SIG-M5 treated with dmso at 0.1 percent for 504 hours (cell line): Measurements from ENCODE around the gene IFT22.
A peak's percentile ranks its signal among the peaks of the same experiment; 100 is the strongest.
"Not testable (repeated sequence)": the region's sequence is repeated elsewhere in the genome, so short reads cannot be mapped to it uniquely, and the experiment has no call there.

Source experiments
- DNase-seq: peaks from one replicate; lab custom pipeline; 2025; ENCODE audit not compliant: unreplicated experiment; lab: John Stamatoyannopoulos, UW

The IFT22 gene

DNA sequence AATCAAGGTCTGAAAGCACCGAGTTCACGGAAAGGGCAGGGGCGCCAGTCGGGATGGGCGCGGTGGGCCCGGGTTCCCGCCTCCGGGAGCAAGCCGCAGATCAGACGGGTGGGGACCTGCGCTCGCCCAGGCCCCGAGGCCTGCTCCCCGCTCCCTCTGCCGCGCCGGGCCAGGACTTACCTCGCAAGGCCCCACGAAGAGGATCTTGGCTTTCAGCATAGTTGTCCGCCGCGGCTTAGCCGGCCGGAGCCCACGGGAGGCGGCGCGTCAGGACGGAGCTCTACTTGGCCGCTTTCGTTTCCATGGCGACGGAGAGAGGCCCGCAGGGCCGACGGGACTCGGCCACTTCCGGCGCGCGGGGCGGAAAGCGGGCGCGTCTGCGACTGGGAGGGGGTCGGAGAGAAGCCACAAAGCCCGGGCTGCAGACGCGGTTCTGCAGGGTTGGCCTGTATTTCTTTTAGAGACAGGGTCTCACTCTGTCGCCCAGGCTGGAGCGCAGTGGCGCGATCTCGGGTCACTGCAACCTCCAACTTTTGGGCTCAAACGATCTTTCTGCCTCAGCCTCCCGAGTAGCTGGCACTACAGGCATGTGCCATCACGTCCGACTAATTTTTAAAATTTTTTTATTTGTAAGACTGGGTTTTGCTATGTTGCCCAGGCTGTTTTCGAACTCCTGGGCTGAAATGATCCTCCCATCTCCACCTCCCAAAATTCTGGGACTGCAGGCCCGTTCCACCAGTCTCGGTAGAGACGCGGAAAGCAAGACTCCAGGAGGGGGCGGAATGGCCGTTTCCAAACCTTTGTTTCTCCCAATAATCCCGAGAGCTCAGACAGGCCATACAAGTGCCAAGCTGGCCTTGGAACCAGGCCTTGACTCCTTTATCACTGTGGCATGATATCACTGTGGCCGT is at the start of gene IFT22:
Gene IFT22 (minus strand): TSS at position 322 of the 911 bp plus-strand sequence. CDS start 103 bp downstream, at position 219.
- DNase-seq = peak; percentile 80

DNA sequence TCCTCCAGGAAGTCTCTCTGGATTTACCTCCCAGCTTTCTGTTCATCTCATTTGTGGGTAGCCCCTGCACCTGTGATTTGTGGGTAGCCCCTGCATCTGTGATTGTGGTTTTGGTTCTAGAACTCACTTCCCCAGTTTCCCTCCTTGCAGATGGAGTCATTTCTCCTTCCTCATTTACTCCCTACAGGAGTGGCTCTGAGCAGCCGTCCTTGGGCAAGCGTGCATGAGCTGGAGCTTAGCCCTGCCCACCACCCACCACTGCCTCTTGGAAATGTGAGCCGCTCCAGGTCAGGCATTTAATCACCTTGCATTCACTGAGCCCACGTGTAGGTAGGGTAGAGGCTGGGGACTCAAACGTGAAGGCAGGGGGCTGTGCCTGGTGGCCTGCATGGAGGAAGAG is 49.2 kb upstream of the IFT22 start:
- DNase-seq = no peak

DNA sequence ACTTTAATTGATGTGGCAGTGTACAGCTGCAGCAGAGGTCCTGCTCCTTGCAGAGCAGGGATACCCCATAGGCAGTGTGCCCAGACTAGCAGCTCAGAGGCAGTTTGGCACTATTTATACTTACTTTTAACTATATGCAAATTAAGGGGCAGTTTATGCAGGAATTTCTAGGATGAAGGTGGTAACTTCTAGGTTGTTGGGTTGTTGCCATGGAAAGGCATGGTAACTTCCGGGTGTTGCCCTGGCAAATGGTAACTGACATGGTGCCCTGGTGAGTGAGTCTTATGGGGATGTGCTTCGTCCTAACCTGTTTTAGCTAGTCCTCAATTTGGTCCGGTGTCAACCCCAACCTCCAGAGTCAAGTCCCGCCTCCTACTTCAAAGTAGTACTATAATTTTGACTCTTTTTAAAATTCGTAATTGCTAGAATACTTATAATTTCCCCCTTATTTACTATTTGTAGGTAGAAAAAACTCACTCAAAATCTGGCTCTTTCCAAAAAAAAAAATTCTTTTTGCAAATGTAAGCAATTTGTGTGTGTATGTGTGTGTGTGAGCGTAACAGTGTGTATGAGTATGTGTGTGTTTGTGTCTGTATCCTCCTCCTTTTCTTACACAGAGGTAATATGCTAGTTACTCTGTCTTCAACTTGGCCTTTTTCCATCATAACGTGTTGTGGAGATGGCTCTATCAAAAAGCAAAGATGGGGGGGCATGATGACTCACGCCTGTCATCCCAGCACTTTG is 47.0 kb upstream of the IFT22 start:
- no peak for DNase-seq

DNA sequence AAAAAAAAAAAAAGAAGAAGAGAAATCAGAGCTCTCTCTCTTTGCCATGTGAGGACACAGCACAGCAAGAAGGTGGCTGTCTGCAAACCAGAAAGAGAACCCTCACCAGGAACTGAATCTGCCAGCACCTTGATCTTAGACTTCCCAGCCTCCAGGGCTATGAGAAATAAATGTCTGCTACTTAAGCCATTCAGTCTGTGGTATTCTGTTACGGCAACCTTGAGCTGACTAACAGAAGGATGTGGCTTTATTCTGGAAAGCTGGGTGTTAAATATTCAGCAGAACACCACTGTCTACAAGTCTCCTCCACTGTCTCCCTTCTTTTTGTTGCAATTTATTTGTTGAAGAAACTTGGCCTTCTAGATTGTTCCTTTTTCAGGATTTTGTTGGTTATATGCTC is 46.1 kb upstream of the IFT22 start:
- no peak for DNase-seq

DNA sequence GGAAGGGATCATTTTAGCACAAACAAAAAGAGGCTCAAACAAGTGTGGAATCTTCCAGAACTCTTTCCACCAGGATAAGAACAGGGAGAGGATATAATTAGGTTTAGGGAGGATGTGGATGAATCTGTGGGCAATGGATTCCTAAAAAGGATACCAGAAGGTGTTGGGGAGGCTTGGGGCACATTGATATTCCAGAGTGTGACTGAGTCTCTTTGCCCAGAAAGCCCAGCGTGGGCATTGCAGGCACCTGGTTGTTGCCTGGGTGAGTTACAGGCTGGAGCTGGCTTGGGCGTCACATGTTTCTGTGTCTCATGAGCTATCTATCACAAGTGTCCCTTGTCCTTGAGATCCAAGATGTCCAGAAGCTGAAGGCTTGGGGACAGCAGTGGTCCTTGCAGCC is 44.3 kb upstream of the IFT22 start:
- DNase-seq = no peak

DNA sequence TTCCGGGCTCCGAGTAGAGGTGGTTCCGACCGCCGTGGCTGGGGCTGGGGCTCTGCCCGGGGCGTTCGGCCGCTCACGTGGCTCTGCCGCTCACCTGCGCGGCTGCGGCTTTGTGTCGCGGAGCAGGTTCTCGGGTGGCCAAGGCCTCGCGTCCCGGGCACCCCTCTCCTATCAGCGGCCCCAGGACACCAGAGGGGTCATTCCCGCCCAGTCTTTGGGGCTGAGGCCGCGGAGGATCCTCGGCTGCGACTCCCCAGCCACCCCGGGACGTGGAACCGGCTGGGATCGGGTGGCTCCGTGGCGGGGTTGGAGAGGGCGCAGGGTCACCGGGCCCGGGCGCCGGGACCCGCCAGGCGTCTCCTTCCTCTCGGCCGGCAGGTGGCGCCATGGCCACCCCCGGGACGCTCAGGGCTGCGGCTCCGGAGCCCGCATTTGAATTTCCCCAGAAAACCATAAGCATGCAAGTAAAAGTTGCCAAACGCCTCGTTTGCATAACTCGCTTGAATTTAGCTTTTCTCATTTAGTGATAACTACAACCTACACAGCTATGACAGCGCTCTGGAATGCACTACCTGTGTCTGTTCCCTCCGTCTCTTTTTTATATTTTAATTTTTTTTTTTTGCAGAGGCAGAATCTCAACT is 42.2 kb upstream of the IFT22 start:
- DNase-seq = peak; percentile 70

DNA sequence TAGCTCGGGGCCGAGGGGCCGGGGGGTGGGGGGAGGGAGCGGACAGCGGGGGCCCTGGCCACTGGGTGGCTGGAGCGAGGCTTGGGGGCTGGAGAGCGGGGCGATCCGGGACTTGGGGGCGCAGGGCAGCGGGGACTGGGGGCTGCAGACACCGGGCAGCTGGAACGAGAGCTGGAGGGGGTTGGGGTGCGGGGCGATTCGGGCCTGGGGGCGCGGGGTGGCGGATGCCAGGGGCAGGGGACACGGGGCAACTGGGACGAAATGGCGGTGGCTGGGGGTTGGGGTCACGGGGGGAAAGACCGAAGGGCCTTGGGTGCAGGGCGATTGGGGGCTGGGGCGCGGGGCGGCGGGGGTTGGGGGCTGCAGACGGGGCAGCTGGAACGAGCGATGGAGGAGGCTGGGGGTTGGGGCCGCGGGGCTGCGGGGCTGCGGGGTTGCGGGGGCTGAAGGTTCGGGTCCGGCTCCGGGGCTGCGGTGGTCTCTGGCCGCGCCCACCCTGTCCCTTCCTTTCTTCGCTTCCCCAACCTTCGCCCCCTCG is 41.7 kb upstream of the IFT22 start:
- DNase-seq = no peak

DNA sequence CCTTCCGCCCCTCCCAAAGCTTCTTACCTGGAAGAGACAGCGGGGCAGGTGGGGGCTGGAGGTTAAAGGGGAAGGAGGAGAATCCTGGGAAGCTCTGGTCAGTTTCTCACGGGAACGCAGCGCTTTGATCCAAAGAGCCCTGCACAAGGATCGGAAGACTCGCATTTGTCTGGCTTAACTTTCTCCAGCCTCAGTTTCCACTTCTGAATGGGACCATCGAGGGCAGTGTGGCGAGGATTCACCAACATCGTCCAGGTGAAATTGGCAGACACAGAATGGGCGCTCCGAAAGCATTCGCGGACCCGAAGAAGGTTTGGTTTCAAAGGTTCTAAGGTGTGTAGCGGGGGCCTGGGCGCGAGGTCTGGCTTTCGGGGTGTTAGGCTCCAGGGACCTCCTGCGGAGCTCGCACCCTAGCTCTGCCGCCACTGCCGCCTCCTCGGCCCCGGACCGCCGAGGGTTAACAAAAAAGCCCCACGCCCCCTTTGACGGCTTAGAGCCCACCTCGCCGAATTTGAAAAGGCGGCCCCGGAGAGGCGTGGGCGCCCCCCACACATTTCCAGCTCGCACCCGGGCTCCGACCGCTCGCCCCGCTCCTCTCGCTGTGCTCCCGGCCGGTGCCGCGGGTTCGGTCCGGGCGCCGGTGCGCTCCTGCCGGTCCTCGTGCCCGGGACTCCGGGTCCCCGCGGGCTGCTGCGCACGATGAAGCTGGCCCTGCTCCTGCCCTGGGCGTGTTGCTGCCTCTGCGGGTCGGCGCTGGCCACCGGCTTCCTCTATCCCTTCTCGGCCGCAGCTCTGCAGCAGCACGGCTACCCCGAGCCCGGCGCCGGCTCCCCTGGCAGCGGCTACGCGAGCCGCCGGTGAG is 41.0 kb upstream of the IFT22 start, which contains the start of gene COL26A1:
Gene COL26A1 (plus strand): TSS at position 542 of the 862 bp plus-strand sequence. CDS start 158 bp downstream, at position 700.
- DNase-seq = no peak

DNA sequence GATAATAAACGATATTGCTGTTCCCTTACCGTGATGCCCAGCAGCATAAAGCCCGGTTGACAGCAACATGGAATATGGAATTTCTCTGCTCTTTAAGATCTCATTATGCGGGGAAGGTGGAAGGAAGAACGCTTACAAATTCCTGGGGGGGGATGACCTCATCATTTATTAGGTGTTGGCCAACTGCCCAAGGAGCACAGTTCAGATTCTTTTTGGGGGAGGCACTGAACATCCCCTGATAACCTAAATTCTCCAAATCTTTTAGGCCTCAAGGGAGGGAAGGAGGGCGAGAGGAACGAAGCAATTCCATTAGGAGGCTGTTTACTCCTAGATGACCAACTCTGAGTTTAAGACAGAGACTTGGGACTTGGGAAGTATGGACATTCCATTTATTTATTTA is 35.8 kb upstream of the IFT22 start:
- no peak for DNase-seq

DNA sequence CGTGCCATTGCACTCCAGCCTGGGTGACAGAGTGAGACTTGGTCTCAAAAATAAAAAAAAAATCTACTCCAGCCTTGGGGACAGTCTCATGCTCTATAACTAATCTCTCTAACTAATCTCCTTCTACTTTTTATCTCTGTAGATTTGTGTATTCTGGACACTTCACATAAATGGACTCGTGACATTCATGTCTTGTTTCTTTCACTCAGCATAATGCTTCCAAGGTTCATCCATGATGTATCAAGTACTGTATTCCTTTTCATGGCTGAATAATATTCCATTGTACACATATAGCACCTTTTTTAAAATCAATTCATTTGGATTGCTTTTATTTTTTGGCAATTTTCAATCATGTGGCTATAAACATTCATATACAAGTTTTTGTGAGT is 31.3 kb upstream of the IFT22 start:
- DNase-seq = no peak

DNA sequence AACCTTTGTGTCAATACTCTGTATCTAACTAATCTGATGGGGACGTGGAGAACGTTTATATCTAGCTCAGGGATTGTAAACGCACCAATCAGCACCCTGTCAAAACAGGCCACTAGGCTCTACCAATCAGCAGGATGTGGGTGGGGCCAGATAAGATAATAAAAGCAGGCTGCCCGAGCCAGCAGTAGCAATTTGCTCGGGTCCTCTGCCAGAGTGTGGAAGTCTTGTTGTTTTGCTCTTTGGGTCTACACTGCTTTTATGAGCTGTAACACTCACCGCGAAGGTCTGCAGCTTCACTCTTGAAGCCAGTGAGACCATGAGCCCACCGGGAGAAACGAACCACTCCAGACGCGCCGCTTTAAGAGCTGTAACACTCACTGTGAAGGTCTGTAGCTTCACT is 27.7 kb upstream of the IFT22 start:
- not testable (repeated sequence) for DNase-seq

DNA sequence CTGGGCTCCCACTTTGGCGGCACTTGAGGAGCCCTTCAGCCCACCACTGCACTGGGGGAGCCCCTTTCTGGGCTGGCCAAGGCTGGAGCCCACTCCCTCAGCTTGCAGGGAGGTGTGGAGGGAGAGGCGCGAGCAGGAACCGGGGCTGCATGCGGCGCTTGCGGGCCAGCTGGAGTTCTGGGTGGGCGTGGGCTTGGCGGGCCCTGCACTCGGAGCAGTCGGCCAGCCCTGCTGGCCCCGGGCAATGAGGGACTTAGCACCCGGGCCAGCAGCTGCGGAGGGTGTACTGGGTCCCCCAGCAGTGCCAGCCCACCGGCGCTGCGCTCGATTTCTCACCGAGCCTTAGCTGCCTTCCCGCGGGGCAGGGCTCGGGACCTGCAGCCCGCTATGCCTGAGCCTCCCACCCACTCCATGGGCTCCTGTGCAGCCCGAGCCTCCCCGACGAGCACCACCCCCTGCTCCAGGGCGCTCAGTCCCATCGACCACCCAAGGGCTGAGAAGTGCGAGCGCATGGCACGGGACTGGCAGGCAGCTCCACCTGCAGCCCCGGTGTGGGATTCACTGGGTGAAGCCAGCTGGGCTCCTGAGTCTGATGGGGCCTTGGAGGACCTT is 26.9 kb upstream of the IFT22 start:
- DNase-seq = not testable (repeated sequence)

DNA sequence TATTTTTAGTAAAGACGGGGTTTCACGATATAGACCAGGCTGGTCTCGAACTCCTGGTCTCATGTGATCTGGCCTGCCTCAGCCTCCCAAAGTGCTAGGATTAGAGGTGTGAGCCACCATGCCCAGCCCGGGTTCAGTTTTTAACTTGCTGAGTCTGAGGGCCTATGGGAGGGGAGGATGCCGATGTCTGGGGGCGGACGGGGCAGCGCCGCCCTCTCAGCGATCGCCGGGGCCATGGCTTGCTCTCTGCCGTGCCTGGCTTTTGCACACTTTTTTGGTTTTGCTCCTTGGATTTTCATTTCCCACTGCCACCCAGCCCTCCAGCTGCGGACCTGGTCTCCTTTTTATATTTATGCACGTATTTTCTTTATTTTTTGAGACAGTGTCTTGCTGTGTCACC is 25.9 kb upstream of the IFT22 start:
- no peak for DNase-seq

DNA sequence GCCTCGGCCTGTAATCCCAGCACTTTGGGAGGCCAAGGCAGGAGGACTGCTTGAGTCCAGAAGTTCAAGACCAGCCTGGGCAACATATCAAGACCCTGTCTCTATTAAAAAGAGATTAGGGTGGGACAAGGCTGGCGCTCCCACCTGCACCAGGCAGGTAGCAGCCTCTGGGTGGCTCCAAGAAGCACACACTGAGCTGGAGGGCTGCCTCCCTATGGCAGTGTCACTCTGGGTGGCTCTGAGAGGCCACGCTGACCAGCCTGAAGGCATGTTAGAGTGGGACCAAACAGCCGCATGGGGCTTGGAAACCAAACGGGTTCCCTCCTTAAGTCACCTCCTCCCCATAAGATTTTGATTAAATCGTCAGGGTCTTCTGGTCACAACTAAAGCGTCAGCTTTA is 21.3 kb upstream of the IFT22 start:
- no peak for DNase-seq

DNA sequence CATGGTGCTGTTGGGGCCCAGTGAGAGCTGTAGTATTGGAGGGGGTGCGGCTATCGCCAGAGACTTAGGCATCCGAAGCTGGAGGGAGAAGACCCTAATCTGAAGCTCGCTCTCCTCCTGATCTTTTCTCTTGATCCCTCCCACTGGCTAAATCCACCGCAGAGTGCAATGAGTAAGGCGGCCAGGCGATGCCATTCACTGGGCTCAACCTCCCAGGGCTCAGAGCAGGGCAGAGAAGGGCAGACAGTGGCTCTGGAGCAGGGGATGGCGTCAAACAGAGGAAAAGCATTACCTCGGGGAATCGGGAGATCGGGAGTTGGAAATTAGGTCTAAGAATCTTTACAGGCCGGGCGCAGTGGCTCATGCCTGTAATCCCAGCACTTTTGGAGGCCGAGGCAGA is 18.8 kb upstream of the IFT22 start:
- DNase-seq = no peak

DNA sequence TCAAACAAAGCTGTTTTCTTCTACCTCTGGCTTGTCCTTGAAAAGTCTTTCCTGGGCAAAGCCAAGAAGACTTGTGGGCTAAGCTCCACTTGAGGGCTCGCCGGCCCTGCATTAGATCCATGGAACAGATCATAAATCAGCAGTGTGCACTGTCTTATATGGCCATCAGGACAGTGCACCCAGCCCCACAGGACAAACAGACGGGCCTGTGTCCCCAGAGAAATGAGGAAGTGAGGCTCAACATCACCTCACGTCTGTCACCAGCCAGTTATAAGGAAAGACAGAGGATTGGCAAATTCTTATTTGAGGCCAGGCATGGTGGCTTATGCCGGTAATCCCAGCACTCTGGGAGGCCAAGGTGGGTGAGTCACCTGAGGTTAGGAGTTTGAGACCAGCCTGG is 12.3 kb upstream of the IFT22 start:
- DNase-seq = peak; percentile 47

DNA sequence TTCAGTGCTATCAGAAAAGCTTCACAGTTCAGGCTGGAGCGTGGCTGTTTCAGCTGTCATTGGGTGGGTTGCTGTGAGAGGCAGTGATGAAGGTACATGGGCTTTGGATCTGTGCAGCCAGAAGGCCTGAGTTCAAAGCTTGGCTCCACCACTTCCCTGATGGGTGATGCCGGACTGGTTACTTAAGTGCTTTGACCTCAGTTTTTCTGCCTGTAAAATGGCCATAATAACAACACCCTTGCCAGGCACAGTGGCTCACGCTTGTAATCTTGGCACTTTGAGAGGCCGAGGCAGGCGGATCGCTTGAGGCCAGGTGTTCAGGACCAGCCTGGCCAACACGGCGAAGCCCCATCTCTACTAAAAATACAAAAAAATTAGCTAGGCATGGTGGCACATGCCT is 10.4 kb upstream of the IFT22 start:
- no peak for DNase-seq

DNA sequence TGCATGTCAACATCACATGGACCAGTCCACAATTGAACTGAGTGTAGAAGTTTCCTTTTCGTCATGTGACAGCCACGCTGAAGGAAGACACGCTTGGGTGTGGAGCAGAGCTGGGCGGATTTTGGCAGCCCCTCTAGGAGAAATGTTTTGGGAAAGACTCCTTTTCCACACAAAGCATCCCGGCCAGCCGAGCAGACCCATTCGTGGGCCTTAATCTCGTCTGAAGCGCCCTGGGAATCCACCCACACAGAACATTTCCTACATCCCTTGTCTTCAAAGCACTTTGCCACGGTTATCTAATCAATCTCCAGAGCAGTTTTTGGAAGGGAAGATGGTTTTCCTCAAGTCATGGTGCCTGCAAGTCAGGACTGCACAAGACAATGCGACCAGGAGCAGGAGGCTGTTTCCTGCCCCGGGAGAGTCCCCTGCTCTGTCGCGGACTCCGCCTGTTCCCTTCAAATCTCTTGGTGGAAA is 8.4 kb upstream of the IFT22 start:
- DNase-seq = no peak

DNA sequence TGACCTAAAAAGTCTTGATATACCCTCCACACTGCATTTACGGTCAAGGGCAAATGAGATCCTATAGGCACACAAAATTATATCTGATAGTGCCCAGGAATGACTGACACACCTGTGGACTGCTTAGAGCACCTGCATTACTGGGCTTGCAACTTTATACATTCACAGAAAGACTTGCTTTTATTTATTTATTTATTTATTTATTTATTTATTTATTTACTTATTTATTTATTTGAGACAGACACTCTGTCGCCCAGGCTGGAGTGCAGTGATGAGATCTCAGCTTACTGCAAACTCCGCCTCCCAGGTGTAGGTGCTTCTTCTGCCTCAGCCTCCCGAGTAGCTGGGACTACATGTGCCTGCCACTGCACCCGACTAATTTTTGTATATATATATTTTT is 6.5 kb upstream of the IFT22 start:
- DNase-seq = no peak

DNA sequence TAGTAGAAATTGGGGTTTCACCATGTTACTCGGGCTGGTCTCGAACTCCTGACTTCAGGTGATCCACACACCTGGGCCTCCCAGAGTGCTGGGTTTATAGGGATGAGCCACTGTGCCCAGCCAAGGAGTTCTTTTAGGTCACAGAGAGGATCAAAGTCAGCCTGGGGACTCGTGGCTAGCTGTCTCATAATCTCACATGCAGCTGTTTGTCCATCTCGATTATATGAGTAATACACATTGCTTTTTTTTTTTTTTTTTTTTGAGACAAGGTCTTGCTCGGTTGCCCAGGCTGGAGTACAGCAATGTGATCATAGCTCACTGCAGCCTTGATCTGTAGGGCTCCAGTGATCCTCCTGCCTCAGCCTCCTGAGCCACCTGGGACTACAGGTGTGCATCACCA is 2.2 kb downstream of the IFT22 start:
- DNase-seq = no peak
